Subcutaneous adipose tissue (tissue), 4 donors: Measurements from ENCODE around the gene NEBL. TPM values are rescaled to one million over a fixed set of nuclear protein-coding genes. Genes with fewer than 3 reads are reported as not detected.

Source experiments
- total RNA-seq, 4 donors: library from RNA; depleted of rRNA; stranded (reverse); fragments of >200 nt; gene quantifications; one replicate each; pipeline ENCODE4 v1.1.0, GENCODE V29; 2016
- TF ChIP-seq, protein P1 (sequence below): fragments of 450-650 bp; IDR thresholded peaks from one replicate; pipeline ENCODE4 v1.5.1; 2016; ENCODE audit warnings: low read depth, mild to moderate bottlenecking, control low read depth, antibody characterized with exemption, moderate library complexity

Gene NEBL, protein sequence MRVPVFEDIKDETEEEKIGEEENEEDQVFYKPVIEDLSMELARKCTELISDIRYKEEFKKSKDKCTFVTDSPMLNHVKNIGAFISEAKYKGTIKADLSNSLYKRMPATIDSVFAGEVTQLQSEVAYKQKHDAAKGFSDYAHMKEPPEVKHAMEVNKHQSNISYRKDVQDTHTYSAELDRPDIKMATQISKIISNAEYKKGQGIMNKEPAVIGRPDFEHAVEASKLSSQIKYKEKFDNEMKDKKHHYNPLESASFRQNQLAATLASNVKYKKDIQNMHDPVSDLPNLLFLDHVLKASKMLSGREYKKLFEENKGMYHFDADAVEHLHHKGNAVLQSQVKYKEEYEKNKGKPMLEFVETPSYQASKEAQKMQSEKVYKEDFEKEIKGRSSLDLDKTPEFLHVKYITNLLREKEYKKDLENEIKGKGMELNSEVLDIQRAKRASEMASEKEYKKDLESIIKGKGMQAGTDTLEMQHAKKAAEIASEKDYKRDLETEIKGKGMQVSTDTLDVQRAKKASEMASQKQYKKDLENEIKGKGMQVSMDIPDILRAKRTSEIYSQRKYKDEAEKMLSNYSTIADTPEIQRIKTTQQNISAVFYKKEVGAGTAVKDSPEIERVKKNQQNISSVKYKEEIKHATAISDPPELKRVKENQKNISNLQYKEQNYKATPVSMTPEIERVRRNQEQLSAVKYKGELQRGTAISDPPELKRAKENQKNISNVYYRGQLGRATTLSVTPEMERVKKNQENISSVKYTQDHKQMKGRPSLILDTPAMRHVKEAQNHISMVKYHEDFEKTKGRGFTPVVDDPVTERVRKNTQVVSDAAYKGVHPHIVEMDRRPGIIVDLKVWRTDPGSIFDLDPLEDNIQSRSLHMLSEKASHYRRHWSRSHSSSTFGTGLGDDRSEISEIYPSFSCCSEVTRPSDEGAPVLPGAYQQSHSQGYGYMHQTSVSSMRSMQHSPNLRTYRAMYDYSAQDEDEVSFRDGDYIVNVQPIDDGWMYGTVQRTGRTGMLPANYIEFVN
- 1 to 10 TPM; 1.8 to 5.9 (median 3.8) TPM for total RNA-seq

GRCh38 chr10:20897146-20897825 is at the start of gene NEBL:
Gene NEBL (minus strand): TSS chr10:20897311. CDS start chr10:20897205, 106 bp downstream.
- TF ChIP-seq, protein P1, sequence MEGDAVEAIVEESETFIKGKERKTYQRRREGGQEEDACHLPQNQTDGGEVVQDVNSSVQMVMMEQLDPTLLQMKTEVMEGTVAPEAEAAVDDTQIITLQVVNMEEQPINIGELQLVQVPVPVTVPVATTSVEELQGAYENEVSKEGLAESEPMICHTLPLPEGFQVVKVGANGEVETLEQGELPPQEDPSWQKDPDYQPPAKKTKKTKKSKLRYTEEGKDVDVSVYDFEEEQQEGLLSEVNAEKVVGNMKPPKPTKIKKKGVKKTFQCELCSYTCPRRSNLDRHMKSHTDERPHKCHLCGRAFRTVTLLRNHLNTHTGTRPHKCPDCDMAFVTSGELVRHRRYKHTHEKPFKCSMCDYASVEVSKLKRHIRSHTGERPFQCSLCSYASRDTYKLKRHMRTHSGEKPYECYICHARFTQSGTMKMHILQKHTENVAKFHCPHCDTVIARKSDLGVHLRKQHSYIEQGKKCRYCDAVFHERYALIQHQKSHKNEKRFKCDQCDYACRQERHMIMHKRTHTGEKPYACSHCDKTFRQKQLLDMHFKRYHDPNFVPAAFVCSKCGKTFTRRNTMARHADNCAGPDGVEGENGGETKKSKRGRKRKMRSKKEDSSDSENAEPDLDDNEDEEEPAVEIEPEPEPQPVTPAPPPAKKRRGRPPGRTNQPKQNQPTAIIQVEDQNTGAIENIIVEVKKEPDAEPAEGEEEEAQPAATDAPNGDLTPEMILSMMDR: no peak

DNA sequence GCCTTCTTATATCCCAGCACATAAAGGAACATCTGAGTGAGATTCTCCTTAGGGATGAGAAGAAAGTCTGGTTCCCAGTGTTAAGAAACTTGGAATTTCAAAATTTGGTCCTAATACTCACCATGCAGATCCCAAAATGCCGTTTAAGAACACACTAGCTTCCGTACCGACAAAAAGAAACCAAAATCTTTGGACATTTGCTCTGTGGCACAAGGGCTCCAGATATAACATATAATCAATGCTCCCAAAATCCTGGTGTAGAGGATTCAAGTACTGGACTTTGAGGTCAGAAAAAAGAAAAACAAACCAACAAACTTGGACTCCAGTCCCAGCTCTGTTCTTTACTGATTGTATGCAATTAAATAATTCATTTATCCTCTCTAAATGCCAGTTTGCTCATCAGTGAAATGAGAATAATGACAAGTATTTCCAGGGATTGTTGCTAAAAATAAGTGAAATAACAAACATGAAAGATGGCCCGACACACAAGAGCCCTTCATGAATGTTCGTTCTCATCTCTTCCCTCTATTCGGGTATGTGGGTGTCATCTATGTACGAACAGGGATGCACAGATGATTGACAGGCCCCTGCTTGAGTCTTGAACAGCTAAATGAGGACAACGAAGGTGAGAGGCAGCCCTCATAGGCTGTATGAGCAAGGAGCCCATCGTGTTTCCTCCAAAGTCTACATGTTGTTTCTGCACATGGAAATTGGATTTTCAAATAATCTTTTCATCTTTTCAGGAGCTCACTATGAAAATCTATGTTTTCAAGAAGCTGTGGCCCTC is 48.6 kb upstream of the NEBL start:
- TF ChIP-seq, protein P1: no peak

GRCh38 chr10:20944789-20945502 is 47.8 kb upstream of the NEBL start:
- TF ChIP-seq, protein P1: no peak

DNA sequence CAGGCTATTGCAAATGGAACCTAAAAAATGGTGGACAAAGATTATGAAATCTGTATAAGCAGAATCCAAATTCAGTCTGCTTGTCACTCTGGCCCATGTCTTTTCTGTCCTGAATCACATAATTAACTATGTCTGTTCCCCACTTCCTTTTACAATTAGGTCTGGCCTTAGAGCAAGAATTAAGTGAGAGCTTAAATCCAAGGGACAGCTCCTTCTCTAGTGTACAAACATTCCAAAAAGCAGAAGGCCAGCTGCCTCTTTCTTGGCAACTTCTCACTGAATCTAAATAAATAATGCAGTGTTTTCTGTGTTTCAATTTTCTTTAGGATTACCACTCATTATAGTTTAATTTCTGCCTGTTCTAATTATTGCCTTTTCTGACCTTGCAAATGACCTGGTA is 39.3 kb upstream of the NEBL start:
- TF ChIP-seq, protein P1: no peak

- TF ChIP-seq, protein P1: no peak
These were observed 38.8 kb upstream of the NEBL start for GRCh38 chr10:20935931-20936330.

DNA sequence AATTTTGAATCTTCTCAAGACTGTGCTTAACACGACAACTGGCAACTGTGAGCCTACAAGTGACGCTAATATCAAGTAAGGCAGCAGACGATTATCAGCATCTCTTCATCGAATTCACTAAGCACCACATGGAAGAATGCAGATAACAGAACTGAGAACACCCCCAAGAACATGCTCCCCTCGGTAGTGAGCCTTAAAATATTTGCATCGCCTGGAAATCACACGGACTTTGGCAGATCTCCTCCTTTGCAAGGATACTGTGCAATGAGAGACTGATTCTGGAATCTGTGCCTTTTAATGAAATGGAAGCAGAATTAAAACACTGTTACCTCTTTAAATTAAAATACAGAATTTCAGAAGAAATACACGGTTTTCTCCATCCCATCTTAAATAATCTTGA is 38.2 kb upstream of the NEBL start:
- TF ChIP-seq, protein P1: no peak
